ENCODE measurements around the gene C1orf210.

DNA sequence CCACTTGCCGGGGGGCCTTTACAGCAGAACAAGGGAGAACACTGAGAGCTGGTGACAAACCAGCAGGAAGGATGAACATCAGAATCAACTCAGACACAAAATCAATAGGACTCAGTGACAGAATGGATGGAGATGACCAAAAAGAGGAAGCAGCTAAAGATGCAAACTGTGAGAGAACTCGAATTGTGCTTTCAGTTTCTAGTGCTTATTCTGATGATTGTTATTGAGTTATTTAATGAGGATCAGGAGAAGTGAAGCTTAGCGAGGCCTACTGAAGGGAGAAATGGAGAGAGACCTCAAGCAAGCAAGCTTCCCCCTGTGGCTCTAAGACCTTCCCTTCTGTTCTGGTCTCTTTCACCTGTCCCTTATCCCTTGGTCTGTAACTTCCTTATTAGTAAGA lies 45.9 kb downstream of the C1orf210 start:
- TF ChIP-seq, protein P1, sequence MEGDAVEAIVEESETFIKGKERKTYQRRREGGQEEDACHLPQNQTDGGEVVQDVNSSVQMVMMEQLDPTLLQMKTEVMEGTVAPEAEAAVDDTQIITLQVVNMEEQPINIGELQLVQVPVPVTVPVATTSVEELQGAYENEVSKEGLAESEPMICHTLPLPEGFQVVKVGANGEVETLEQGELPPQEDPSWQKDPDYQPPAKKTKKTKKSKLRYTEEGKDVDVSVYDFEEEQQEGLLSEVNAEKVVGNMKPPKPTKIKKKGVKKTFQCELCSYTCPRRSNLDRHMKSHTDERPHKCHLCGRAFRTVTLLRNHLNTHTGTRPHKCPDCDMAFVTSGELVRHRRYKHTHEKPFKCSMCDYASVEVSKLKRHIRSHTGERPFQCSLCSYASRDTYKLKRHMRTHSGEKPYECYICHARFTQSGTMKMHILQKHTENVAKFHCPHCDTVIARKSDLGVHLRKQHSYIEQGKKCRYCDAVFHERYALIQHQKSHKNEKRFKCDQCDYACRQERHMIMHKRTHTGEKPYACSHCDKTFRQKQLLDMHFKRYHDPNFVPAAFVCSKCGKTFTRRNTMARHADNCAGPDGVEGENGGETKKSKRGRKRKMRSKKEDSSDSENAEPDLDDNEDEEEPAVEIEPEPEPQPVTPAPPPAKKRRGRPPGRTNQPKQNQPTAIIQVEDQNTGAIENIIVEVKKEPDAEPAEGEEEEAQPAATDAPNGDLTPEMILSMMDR (IDR thresholded peaks at IDR 0.05), result no peak
- no peak for TF ChIP-seq POLR2A (IDR thresholded peaks at IDR 0.05)
